Measurements from ENCODE around the gene CD44.

CD44 gene

GRCh38 chr11:35280727-35281126, 141.8 kb downstream of the CD44 start:
- TF ChIP-seq EZH2phosphoT487 (conservative IDR thresholded peaks at IDR 0.05; ENCODE audit: low read length): no peak
- TF ChIP-seq CTCF (IDR thresholded peaks at IDR 0.05; ENCODE audit: insufficient read depth, low read length, poor library complexity, severe bottlenecking): no peak
- Histone ChIP-seq H3K9me2 (replicated peaks; ENCODE audit: insufficient read depth, low read length) (no peaks in the 10 kb centered on the region), H3K27ac (ENCODE audit: low read depth, low read length) (no peak overlapping the region), H3F3A (ENCODE audit: insufficient read depth) (no peaks in the 10 kb centered on the region), H3K79me2 (ENCODE audit: insufficient read depth, low read length) (no peaks in the 10 kb centered on the region), H2AFZ (ENCODE audit: low read depth, low read length, severe bottlenecking) (no peak overlapping the region), H3K9me3 (ENCODE audit: insufficient read depth, low read length) (no peaks in the 10 kb centered on the region), H3K36me3 (ENCODE audit: low read length) (no peaks in the 10 kb centered on the region), H3K4me3 (ENCODE audit: insufficient read depth, low read length, poor library complexity, severe bottlenecking) (no peak overlapping the region), H3K9ac (ENCODE audit: low read length) (no peak overlapping the region), H3K27me3 (ENCODE audit: low read length) (no peaks in the 10 kb centered on the region), H4K20me1 (ENCODE audit: low read depth, low read length) (no peaks in the 10 kb centered on the region), H3K4me2 (ENCODE audit: low read depth, low read length, poor library complexity, severe bottlenecking) (no peak overlapping the region)

GRCh38 chr11:35281169-35281688, 142.3 kb downstream of the CD44 start:
- H4K20me1 ChIP-seq (ENCODE audit: low read depth, low read length): no peaks in the 10 kb centered on the region
- H3K27me3 ChIP-seq (ENCODE audit: low read length): no peaks in the 10 kb centered on the region
- H3K27ac ChIP-seq (ENCODE audit: low read depth, low read length): no peak overlapping the region
- TF ChIP-seq EZH2phosphoT487 (conservative IDR thresholded peaks at IDR 0.05; ENCODE audit: low read length): no peak
- no peak for TF ChIP-seq CTCF (IDR thresholded peaks at IDR 0.05; ENCODE audit: insufficient read depth, low read length, poor library complexity, severe bottlenecking)
- no peak overlapping the region for H3K9ac ChIP-seq (ENCODE audit: low read length)
- no peaks in the 10 kb centered on the region for H3K79me2 ChIP-seq (ENCODE audit: insufficient read depth, low read length)
- H3K9me2 ChIP-seq (replicated peaks; ENCODE audit: insufficient read depth, low read length): no peaks in the 10 kb centered on the region
- H3K36me3 ChIP-seq (ENCODE audit: low read length): no peaks in the 10 kb centered on the region
- H3F3A ChIP-seq (ENCODE audit: insufficient read depth): no peaks in the 10 kb centered on the region
- no peaks in the 10 kb centered on the region for H3K9me3 ChIP-seq (ENCODE audit: insufficient read depth, low read length)
- H2AFZ ChIP-seq (ENCODE audit: low read depth, low read length, severe bottlenecking): no peak overlapping the region
- H3K4me2 ChIP-seq (ENCODE audit: low read depth, low read length, poor library complexity, severe bottlenecking): no peak overlapping the region
- no peak overlapping the region for H3K4me3 ChIP-seq (ENCODE audit: insufficient read depth, low read length, poor library complexity, severe bottlenecking)

Measured in SU-DHL-6 (cell line).